ENCODE measurements around the gene DAD1. TPM values are rescaled to one million over a fixed set of nuclear protein-coding genes. Genes with fewer than 3 reads are reported as not detected.

DAD1 gene
- total RNA-seq, 1 experiment from 2014 or later = 162 TPM

DNA sequence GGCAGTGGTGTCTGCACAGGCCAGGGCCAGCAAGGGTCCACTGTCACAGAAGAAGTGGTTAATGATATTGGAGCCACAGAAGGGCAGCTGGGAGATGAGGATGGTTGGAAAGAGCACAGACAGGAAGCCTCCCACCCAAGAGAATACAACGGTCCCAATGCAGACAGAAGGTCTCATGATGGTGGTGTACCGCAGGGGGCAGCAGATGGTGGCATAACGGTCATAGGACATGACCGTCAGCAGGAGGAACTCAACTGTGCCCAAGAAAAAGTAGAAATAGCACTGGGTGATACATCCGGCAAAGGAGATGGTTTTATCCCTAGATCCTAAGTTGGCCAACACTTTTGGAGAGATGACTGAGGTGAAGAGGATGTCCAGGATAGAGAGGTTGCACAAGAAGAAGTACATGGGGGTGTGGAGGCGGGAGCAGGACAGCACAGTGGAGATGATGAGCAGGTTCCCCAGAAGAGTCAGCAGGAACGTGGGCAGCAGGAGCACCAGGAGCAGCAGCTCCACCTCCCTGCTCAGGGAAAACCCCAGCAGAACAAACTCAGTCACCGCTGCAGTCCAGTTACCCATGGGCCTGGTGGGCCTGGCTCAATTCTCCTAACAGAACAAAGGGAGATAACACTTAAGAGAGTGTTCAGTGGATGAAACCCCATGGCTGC is 45.3 kb upstream of the DAD1 start:
- intact Hi-C loops (cut with micrococcal nuclease) = no loop called here
- no peak overlapping the region for H3K9ac ChIP-seq (ENCODE audit: low read length)
- no peak for DNase-seq (ENCODE audit: low read depth, low spot score)
- H4K20me1 ChIP-seq (ENCODE audit: insufficient read depth) = no peaks in the 10 kb centered on the region
- H3K27me3 ChIP-seq (ENCODE audit: insufficient read depth, low read length) = no peaks in the 10 kb centered on the region
- no peak overlapping the region for H3K27ac ChIP-seq (ENCODE audit: low read depth, low read length)
- no peaks in the 10 kb centered on the region for H3K9me2 ChIP-seq (ENCODE audit: insufficient read depth)
- no peaks in the 10 kb centered on the region for H3K36me3 ChIP-seq (ENCODE audit: control insufficient read depth in 1 of 2, insufficient read depth in 2 of 2, low read length in 2 of 2)
- H3K4me3 ChIP-seq (replicated peaks in 1 of 2; ENCODE audit: low read depth in 1 of 2, low read length in 2 of 2) = no peak overlapping the region
- no peak overlapping the region for H3K4me2 ChIP-seq (ENCODE audit: low read length)
- ChIA-PET CTCF (no interaction called here), POLR2A (no interaction called here), RAD21 (ENCODE audit: low non-redundant PET in 1 of 2, low total read pairs in 2 of 2, uncharacterized antibody in 2 of 2, unreplicated experiment in 2 of 2) (no interaction called here)
- peaks cover 0 to 8% of the 10 kb centered on the region in 2 experiments; a peak in 1 of 4 replicates for H3K9me3 ChIP-seq (ENCODE audit: control insufficient read depth in 1 of 2, insufficient read depth in 1 of 2, low read depth in 1 of 2, low read length in 2 of 2)
- no peak for TF ChIP-seq SRF (IDR thresholded peaks at IDR 0.05; ENCODE audit: low read depth)
- TF ChIP-seq JUND (IDR thresholded peaks at IDR 0.05) = no peak
- TF ChIP-seq EZH2 (IDR thresholded peaks at IDR 0.05) = no peak
- no peak for TF ChIP-seq CEBPB (IDR thresholded peaks at IDR 0.05; ENCODE audit: low read depth)
- ATAC-seq = no peak
- H3K79me2 ChIP-seq (ENCODE audit: insufficient read depth, low read length) = no peaks in the 10 kb centered on the region
- no peak overlapping the region for H2AFZ ChIP-seq (ENCODE audit: low read depth, low read length, poor library complexity, severe bottlenecking)
- BruUV-seq (replicated peaks) = no TSS peak
- no peaks in the 10 kb centered on the region for H3K4me1 ChIP-seq (ENCODE audit: control insufficient read depth in 1 of 2, insufficient read depth in 2 of 2, low read length in 2 of 2)

GRCh38 chr14:22630486-22630885 is 41.5 kb upstream of the DAD1 start:
- DNase-seq (ENCODE audit: low read depth, low spot score) (no peak), ATAC-seq (no peak)
- intact Hi-C loops (cut with micrococcal nuclease) = no loop called here
- Histone ChIP-seq H3K9me2 (ENCODE audit: insufficient read depth) (no peaks in the 10 kb centered on the region), H3K27me3 (ENCODE audit: insufficient read depth, low read length) (no peaks in the 10 kb centered on the region), H3K36me3 (ENCODE audit: control insufficient read depth in 1 of 2, insufficient read depth in 2 of 2, low read length in 2 of 2) (no peaks in the 10 kb centered on the region), H4K20me1 (ENCODE audit: insufficient read depth) (no peaks in the 10 kb centered on the region), H3K9ac (ENCODE audit: low read length) (no peak overlapping the region), H3K4me3 (replicated peaks in 1 of 2; ENCODE audit: low read depth in 1 of 2, low read length in 2 of 2) (no peak overlapping the region), H3K9me3 (ENCODE audit: control insufficient read depth in 1 of 2, insufficient read depth in 1 of 2, low read depth in 1 of 2, low read length in 2 of 2) (peaks cover 0 to 8% of the 10 kb centered on the region in 2 experiments; a peak in 1 of 4 replicates), H3K4me1 (ENCODE audit: control insufficient read depth in 1 of 2, insufficient read depth in 2 of 2, low read length in 2 of 2) (no peaks in the 10 kb centered on the region), H3K79me2 (ENCODE audit: insufficient read depth, low read length) (no peaks in the 10 kb centered on the region), H3K27ac (ENCODE audit: low read depth, low read length) (no peak overlapping the region), H3K4me2 (ENCODE audit: low read length) (no peak overlapping the region), H2AFZ (ENCODE audit: low read depth, low read length, poor library complexity, severe bottlenecking) (no peak overlapping the region)
- CTCF ChIA-PET = no interaction called here
- BruUV-seq (replicated peaks) = no TSS peak
- RAD21 ChIA-PET (ENCODE audit: low non-redundant PET in 1 of 2, low total read pairs in 2 of 2, uncharacterized antibody in 2 of 2, unreplicated experiment in 2 of 2) = no interaction called here
- POLR2A ChIA-PET = no interaction called here
- TF ChIP-seq POLR2A (IDR thresholded peaks at IDR 0.05; ENCODE audit: borderline replicate concordance, extremely low read depth, insufficient read depth, insufficient read length) (no peak), ELF1 (IDR thresholded peaks at IDR 0.05; ENCODE audit: borderline replicate concordance, low read depth) (no peak), FOSL1 (IDR thresholded peaks at IDR 0.05; ENCODE audit: low read depth) (no peak), EZH2phosphoT487 (IDR thresholded peaks at IDR 0.05; ENCODE audit: borderline replicate concordance) (no peak), POLR2AphosphoS5 (IDR thresholded peaks at IDR 0.05; ENCODE audit: low read depth, low read length) (no peak), TCF7L2 (IDR thresholded peaks at IDR 0.05; ENCODE audit: borderline replicate concordance, extremely low read depth, insufficient read depth, insufficient read length) (no peak), CEBPB (IDR thresholded peaks at IDR 0.05; ENCODE audit: low read depth) (no peak), EZH2 (IDR thresholded peaks at IDR 0.05) (no peak), REST (IDR thresholded peaks at IDR 0.05; ENCODE audit: low read depth) (no peak), ZBTB33 (IDR thresholded peaks at IDR 0.05; ENCODE audit: extremely low read depth, insufficient replicate concordance, low read length) (no peak), SIN3A (IDR thresholded peaks at IDR 0.05; ENCODE audit: low read depth) (no peak), ATF3 (IDR thresholded peaks at IDR 0.05) (no peak), RAD21 (IDR thresholded peaks at IDR 0.05; ENCODE audit: low read depth) (no peak), ZNF274 (IDR thresholded peaks at IDR 0.05; ENCODE audit: low read depth, low read length) (no peak)
